GM21515 (cell line): ENCODE measurements around the gene PRAMEF1.
"Not testable (repeated sequence)": the region's sequence is repeated elsewhere in the genome, so short reads cannot be mapped to it uniquely, and the experiment has no call there.

Experiments used
- ATAC-seq: cut with Tn5 transposase; IDR thresholded peaks from one replicate; pipeline ENCODE4 v1.9.1; 2021; ENCODE audit not compliant: unreplicated experiment

PRAMEF1 gene

GRCh38 chr1:12791097-12791496 is at the start of gene PRAMEF1:
Gene PRAMEF1, plus strand, starts transcription at chr1:12791397. Its CDS starts 1,831 bp downstream, at chr1:12793228.
- ATAC-seq: not testable (repeated sequence)

- ATAC-seq: no peak
These were observed 49.3 kb upstream of the PRAMEF1 start for GRCh38 chr1:12741946-12742345.

GRCh38 chr1:12745126-12745991 is 45.8 kb upstream of the PRAMEF1 start:
- no peak for ATAC-seq

- no peak for ATAC-seq
These were observed 45.2 kb upstream of the PRAMEF1 start, which contains the start of gene CFAP107 for GRCh38 chr1:12745992-12746323. Gene CFAP107, plus strand, starts transcription at chr1:12746200. Its CDS starts 231 bp downstream, at chr1:12746431.

- ATAC-seq: no peak
These were observed 42.3 kb upstream of the PRAMEF1 start for GRCh38 chr1:12748778-12749355.

- no peak for ATAC-seq
These were observed 36.5 kb upstream of the PRAMEF1 start for GRCh38 chr1:12754738-12755137.

GRCh38 chr1:12756273-12756672 is 34.9 kb upstream of the PRAMEF1 start:
- ATAC-seq: no peak

- ATAC-seq: no peak
These were observed 34.3 kb upstream of the PRAMEF1 start for GRCh38 chr1:12756768-12757413.

- ATAC-seq: no peak
These were observed 33.4 kb upstream of the PRAMEF1 start for GRCh38 chr1:12757836-12758235.

GRCh38 chr1:12760256-12760795 is 30.9 kb upstream of the PRAMEF1 start:
- no peak for ATAC-seq

- ATAC-seq: no peak
These were observed 29.4 kb upstream of the PRAMEF1 start for GRCh38 chr1:12761781-12762180.

GRCh38 chr1:12762766-12763165 is 28.4 kb upstream of the PRAMEF1 start:
- no peak for ATAC-seq

GRCh38 chr1:12763479-12763878 is 27.7 kb upstream of the PRAMEF1 start:
- no peak for ATAC-seq

- no peak for ATAC-seq
These were observed 27.2 kb upstream of the PRAMEF1 start for GRCh38 chr1:12764016-12764415.

GRCh38 chr1:12769031-12769430 is 22.2 kb upstream of the PRAMEF1 start:
- ATAC-seq: no peak

GRCh38 chr1:12769976-12770505 is 21.2 kb upstream of the PRAMEF1 start:
- ATAC-seq: no peak

- no peak for ATAC-seq
These were observed 20.6 kb upstream of the PRAMEF1 start for GRCh38 chr1:12770620-12771019.

- ATAC-seq: no peak
These were observed 20.0 kb upstream of the PRAMEF1 start for GRCh38 chr1:12771186-12771585.

- no peak for ATAC-seq
These were observed 18.7 kb upstream of the PRAMEF1 start for GRCh38 chr1:12772520-12772919.

- no peak for ATAC-seq
These were observed 17.8 kb upstream of the PRAMEF1 start, which contains the start of gene PRAMEF12 for GRCh38 chr1:12773438-12773837. Gene PRAMEF12, plus strand, starts transcription at chr1:12773738. Its CDS starts 1,130 bp downstream, at chr1:12774868.

GRCh38 chr1:12774801-12775345 is 16.3 kb upstream of the PRAMEF1 start:
- no peak for ATAC-seq
